Renal cortex interstitium (tissue), 11 donors: Measurements from ENCODE around the gene DPYSL3. TPM values are rescaled to one million over a fixed set of nuclear protein-coding genes. Genes with fewer than 3 reads are reported as not detected.

Experiments used
- DNase-seq, 11 donors: peaks; one replicate each; pipeline ENCODE4 v3.0.0-alpha.2; 2013; ENCODE audit warnings: low read depth in 9 of 11, low spot score in 4 of 11; ENCODE audit errors: extremely low read depth in 1 of 11
- polyA plus RNA-seq, 3 donors: library from polyadenylated mRNA; unstranded; fragments of 120-200 nt; gene quantifications; one replicate each; pipeline ENCODE4 v1.2.1, GENCODE V29; 2013; ENCODE audit not compliant: insufficient read length in 3 of 3

Gene DPYSL3
- polyA plus RNA-seq, 3 donors: 30.4 to 44.1 (median 33.1) TPM

GRCh38 chr5:147453875-147454814, 55.7 kb downstream of the DPYSL3 start:
- DNase-seq: peak; percentile 73 to 91 (median 87)

GRCh38 chr5:147452165-147452811, 57.6 kb downstream of the DPYSL3 start:
- DNase-seq: no peak

DNA sequence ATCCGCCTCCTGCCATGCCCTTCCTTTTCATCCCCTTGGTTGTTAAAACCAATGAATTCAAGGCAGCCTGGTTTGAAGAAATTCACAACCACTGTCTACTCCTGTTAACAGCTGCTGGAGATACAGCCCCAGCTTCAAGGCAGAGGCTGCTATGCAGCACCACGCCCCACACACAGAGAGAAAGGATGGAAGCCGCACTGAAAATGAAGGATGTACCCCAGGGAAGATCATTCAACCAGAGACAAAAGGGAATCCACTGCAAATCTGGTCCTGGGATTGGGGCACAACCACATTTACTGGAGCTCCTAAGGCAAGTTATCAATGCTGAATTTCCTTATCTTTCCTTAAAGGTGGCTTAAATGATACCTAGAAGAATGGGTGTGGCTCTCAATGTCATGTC, 58.7 kb downstream of the DPYSL3 start:
- no peak for DNase-seq

DNA sequence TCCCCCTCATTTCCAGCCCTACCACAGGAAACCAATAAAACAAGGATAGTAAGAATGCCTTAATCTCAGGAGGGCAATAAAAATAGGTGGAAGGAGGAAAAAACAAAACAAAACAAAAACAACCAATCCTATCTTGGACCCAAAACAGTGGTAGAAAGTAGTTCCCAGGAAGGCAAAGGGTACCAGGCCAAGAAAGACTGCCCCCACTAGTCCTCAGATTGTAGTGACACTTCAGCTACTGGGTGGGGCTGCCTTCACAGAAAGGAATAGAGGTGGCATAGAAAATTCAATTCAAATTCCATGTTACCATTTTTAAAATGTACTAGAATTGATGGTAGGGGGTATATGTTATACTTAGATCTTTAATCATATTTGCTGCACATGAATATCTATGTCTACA, 59.3 kb downstream of the DPYSL3 start:
- DNase-seq: no peak

- no peak for DNase-seq
These were observed 61.1 kb downstream of the DPYSL3 start for GRCh38 chr5:147448766-147449165.

GRCh38 chr5:147446523-147446922, 63.3 kb downstream of the DPYSL3 start:
- DNase-seq: no peak

DNA sequence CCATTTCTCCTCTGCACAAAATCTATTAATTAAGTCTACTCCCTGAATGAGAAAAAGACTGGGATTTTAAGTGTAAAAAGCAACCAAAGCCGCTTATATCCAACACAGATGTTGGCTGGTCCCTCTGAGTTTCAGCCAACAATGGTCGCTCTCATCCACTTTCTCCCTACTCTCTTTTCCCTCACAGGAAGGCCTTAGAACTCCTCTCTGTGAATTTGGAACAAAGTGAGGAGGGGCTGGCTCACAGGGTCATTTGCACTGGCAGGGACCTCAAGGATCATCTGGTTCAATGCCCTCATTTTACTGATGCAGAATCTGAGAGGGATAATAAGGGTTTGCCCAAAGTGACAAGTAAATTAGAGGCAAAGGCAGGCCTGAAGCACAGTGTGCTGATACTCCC, 64.0 kb downstream of the DPYSL3 start:
- DNase-seq: no peak

GRCh38 chr5:147445090-147445489, 64.8 kb downstream of the DPYSL3 start:
- DNase-seq: no peak

GRCh38 chr5:147442224-147442623, 67.6 kb downstream of the DPYSL3 start:
- no peak for DNase-seq

DNA sequence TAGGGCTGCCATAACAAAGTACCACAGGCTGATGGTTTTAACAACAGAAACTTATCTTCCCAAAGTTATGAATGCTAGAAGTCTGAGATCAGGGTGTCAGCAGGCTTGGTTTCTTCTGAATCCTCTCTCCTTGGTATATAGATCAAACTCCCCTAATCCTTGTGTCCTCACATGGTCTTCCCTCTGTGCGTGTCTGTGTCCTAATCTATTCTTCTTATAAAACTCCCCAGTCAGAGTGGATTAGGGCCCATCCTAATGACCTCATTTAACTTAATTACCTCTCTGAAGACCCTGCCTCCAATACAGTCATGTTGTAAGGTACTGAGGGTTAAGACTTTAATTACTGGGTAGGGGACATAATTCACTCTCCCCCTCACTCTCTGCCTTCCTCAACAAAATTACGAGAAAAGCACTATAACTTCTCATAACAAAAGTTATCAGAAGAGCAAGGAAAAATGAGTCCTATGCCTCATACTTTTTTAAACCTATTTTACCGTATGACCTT, 68.6 kb downstream of the DPYSL3 start:
- no peak for DNase-seq

GRCh38 chr5:147439254-147439653, 70.6 kb downstream of the DPYSL3 start:
- no peak for DNase-seq

- no peak for DNase-seq
These were observed 72.7 kb downstream of the DPYSL3 start for GRCh38 chr5:147437161-147437596.

GRCh38 chr5:147436596-147436995, 73.3 kb downstream of the DPYSL3 start:
- no peak for DNase-seq

- DNase-seq: no peak
These were observed 75.8 kb downstream of the DPYSL3 start for GRCh38 chr5:147434049-147434448.

DNA sequence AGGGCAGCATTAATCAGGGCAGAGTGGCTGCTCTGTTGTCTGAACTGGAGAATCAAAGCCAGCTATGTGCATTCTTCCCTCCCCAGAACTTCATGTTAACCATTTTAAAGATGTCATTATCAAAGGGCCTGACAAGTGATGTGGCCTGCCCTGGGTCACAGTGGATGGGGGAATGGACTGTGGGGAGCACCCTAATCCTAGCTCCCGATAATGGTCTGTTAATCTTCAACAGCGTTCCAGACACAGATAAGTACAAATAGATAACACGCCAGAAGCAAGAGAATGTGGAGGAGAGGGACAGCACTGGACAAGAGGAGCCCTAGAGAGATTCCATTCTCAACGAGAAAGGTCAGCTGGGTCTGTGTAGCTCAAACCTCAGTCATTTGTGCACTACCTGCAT, 77.5 kb downstream of the DPYSL3 start:
- DNase-seq: no peak

DNA sequence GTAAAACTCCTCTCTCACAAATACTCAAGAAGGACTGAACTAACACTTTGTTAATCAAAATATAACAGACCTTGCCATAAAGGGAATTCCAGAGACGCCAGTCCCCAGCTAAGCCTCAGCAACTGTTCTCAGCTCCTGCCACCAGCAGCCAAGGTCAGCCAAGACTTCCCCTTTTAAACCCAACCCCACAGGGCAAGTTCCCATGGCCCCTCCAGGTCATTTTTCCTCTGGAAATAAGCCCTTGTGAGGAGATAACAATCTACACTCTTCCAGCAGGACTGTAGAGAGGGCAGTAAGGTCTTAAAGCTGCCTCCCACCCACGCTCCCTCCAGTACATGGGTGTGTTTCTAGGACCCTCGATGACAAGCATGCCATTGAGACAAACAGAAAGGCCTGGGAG, 78.3 kb downstream of the DPYSL3 start:
- no peak for DNase-seq

GRCh38 chr5:147430628-147431027, 79.2 kb downstream of the DPYSL3 start:
- DNase-seq: no peak

- no peak for DNase-seq
These were observed 82.1 kb downstream of the DPYSL3 start for GRCh38 chr5:147427521-147428401.

DNA sequence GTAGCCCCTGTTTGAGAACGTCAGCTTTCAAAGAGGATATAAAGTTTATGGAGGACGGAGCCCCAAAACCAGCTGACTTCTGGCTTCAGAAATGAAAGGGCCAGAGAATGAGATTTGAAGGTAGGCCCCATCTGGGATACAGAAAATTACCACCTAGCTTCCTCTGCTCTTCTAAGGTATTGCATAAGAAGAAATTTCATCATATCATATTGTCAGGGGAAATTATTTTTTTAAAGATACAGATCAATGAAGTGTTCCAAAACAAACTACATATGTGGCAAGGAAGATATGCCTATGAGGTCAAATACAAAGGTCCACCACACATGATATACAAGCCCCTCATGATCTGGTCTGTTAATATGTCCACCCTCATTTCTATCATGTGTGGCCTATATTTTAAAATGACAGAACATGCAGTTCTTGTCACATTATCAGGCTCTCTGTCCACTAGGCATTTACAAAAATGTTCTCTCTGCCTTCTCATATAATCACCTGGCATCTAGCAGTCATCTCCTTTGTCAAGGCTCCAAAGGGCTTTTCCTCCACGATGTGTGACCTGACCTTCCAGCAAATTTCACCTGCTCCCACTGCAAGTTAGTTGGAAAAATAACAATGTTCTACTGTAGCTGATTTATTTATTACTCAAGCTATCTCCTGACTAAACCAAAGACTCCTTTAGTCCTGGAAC, 83.1 kb downstream of the DPYSL3 start:
- no peak for DNase-seq
